ENCODE data around the gene RHPN2. TPM values are rescaled to one million over a fixed set of nuclear protein-coding genes. Genes with fewer than 3 reads are reported as not detected.
A peak's percentile ranks its signal among the peaks of the same experiment; 100 is the strongest.

Gene RHPN2
- total and polyA plus RNA-seq, 2 of the 13 experiments (the other 11 are each of a cell fraction or from before 2014, with no cell fraction given): 20.3 to 48.0 TPM

DNA sequence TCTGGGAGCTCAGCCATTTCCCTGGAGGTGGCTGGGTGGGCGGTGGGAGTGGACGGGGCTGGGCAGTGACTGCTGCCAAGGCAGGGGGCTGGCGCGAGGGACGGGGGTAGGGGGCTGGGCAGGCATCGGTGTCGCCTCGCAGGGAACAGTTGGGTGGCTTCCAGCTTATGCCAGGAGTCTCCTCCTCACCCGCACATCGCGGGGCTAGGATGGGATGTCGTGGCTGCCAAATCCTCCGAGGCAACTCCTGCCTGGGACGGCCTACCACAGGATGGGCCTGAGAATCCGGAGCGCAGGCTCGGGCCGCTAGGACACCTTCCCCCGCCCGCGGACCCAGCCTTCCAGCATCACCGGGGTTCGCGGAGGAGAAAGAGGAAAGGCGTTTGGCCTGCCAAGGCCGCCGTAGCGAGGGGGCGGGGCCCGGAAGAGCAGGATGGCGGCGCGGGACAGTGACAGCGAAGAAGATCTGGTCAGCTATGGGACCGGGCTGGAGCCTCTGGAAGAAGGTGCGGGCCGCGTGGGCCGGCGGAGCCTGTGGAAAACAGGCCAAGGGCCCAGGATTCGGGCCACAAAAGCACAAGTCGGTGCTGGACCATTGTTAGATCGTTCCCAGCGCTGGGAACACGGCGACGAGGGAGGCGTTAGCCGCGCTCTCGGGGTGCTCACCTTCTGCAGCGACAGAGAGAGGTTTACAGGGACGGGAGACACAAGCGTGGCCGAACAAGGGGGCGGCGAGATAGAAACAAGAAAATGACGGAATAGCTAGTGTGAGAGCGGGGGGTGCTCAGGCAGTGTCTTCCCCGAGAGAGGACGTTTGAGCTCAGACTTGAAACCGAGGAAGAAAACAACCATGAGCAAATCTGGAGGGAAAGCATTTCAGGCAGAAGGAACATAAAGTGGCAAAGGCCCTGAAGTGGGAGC lies 16.3 kb upstream of the RHPN2 start, which contains the start of gene GPATCH1 (continued):
- TF ChIP-seq ZNF776 (CRISPR knock-in tag; IDR thresholded peaks at IDR 0.05): peak; percentile 73; the same call in 1 of the 2 replicates
- TF ChIP-seq HDAC2 (CRISPR knock-in tag; IDR thresholded peaks at IDR 0.05): peak; percentile 80
- peak; percentile 89 for TF ChIP-seq HOXA5 (CRISPR knock-in tag; IDR thresholded peaks at IDR 0.05)
- TF ChIP-seq, protein P1, sequence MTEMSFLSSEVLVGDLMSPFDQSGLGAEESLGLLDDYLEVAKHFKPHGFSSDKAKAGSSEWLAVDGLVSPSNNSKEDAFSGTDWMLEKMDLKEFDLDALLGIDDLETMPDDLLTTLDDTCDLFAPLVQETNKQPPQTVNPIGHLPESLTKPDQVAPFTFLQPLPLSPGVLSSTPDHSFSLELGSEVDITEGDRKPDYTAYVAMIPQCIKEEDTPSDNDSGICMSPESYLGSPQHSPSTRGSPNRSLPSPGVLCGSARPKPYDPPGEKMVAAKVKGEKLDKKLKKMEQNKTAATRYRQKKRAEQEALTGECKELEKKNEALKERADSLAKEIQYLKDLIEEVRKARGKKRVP (CRISPR knock-in tag; IDR thresholded peaks at IDR 0.05): peak in 1 of 2 experiments; percentile 44; a peak in 1 of 4 replicates
- peak; percentile 87; the same call in 1 of the 2 replicates for TF ChIP-seq ZNF556 (CRISPR knock-in tag; IDR thresholded peaks at IDR 0.05; ENCODE audit: borderline replicate concordance)
- no peak; the same call in 1 of the 2 replicates for TF ChIP-seq ZNF205 (CRISPR knock-in tag; IDR thresholded peaks at IDR 0.05)
- TF ChIP-seq SPEN (CRISPR knock-in tag; IDR thresholded peaks at IDR 0.05; ENCODE audit: low read depth): peak; percentile 94
- TF ChIP-seq, protein P2, sequence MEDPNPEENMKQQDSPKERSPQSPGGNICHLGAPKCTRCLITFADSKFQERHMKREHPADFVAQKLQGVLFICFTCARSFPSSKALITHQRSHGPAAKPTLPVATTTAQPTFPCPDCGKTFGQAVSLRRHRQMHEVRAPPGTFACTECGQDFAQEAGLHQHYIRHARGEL (CRISPR knock-in tag; IDR thresholded peaks at IDR 0.05): no peak
- TF ChIP-seq NFKBIZ (CRISPR knock-in tag; IDR thresholded peaks at IDR 0.05): no peak
- TF ChIP-seq PRMT3 (CRISPR knock-in tag; IDR thresholded peaks at IDR 0.05; ENCODE audit: borderline replicate concordance, low read depth): no peak
- TF ChIP-seq MYC (CRISPR knock-in tag; IDR thresholded peaks at IDR 0.05; ENCODE audit: borderline replicate concordance): peak; percentile 73; the same call in 1 of the 2 replicates
- TF ChIP-seq ZSCAN31 (CRISPR knock-in tag; IDR thresholded peaks at IDR 0.05; ENCODE audit: low read depth): no peak
- TF ChIP-seq ZNF530 (CRISPR knock-in tag; IDR thresholded peaks at IDR 0.05; ENCODE audit: low read depth): no peak
- TF ChIP-seq, protein P3, sequence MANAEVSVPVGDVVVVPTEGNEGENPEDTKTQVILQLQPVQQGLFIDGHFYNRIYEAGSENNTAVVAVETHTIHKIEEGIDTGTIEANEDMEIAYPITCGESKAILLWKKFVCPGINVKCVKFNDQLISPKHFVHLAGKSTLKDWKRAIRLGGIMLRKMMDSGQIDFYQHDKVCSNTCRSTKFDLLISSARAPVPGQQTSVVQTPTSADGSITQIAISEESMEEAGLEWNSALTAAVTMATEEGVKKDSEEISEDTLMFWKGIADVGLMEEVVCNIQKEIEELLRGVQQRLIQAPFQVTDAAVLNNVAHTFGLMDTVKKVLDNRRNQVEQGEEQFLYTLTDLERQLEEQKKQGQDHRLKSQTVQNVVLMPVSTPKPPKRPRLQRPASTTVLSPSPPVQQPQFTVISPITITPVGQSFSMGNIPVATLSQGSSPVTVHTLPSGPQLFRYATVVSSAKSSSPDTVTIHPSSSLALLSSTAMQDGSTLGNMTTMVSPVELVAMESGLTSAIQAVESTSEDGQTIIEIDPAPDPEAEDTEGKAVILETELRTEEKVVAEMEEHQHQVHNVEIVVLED (CRISPR knock-in tag; IDR thresholded peaks at IDR 0.05; ENCODE audit: borderline replicate concordance): peak; percentile 71; the same call in 1 of the 2 replicates
- peak; percentile 87; the same call in 1 of the 2 replicates for TF ChIP-seq ZNF724P (CRISPR knock-in tag; IDR thresholded peaks at IDR 0.05; ENCODE audit: borderline replicate concordance)
- peak; percentile 83 for TF ChIP-seq ZNF883 (CRISPR knock-in tag; IDR thresholded peaks at IDR 0.05; ENCODE audit: not compliant biosample characterization)
- TF ChIP-seq MBNL3 (CRISPR knock-in tag; conservative IDR thresholded peaks at IDR 0.05): no peak
- TF ChIP-seq, protein P4, sequence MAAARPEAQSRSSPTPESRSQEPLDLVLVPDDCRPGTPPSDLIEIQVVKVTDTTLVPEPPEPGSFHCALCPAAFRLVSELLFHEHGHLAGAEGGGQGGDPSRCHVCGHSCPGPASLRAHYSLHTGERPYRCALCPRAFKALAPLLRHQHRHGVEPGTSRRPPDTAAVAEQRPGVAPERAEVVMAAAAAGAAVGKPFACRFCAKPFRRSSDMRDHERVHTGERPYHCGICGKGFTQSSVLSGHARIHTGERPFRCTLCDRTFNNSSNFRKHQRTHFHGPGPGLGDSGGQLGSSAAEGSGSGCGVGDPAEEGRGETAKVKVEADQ (CRISPR knock-in tag; IDR thresholded peaks at IDR 0.05; ENCODE audit: borderline replicate concordance): peak; percentile 91; the same call in 1 of the 2 replicates
- TF ChIP-seq ZBTB38 (CRISPR knock-in tag; IDR thresholded peaks at IDR 0.05): peak; percentile 87
- TF ChIP-seq, protein P5, sequence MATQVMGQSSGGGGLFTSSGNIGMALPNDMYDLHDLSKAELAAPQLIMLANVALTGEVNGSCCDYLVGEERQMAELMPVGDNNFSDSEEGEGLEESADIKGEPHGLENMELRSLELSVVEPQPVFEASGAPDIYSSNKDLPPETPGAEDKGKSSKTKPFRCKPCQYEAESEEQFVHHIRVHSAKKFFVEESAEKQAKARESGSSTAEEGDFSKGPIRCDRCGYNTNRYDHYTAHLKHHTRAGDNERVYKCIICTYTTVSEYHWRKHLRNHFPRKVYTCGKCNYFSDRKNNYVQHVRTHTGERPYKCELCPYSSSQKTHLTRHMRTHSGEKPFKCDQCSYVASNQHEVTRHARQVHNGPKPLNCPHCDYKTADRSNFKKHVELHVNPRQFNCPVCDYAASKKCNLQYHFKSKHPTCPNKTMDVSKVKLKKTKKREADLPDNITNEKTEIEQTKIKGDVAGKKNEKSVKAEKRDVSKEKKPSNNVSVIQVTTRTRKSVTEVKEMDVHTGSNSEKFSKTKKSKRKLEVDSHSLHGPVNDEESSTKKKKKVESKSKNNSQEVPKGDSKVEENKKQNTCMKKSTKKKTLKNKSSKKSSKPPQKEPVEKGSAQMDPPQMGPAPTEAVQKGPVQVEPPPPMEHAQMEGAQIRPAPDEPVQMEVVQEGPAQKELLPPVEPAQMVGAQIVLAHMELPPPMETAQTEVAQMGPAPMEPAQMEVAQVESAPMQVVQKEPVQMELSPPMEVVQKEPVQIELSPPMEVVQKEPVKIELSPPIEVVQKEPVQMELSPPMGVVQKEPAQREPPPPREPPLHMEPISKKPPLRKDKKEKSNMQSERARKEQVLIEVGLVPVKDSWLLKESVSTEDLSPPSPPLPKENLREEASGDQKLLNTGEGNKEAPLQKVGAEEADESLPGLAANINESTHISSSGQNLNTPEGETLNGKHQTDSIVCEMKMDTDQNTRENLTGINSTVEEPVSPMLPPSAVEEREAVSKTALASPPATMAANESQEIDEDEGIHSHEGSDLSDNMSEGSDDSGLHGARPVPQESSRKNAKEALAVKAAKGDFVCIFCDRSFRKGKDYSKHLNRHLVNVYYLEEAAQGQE (IDR thresholded peaks at IDR 0.05; ENCODE audit: borderline replicate concordance in 1 of 2, low read depth in 1 of 2, low read length in 2 of 2): peak in 1 of 2 experiments; percentile 7; a peak in 1 of 4 replicates
- no peak for TF ChIP-seq TCF7 (IDR thresholded peaks at IDR 0.05; ENCODE audit: low read depth)

All from HepG2 (cell line).